Cardiac muscle cell (in vitro differentiated cells and primary cell): ENCODE measurements around the gene PROSER2. TPM values are rescaled to one million over a fixed set of nuclear protein-coding genes. Genes with fewer than 3 reads are reported as not detected.

Source experiments
- DNase-seq, 2 donors: peaks; one replicate each; pipeline versions ENCODE4 v3.0.0 to v3.0.0-alpha.2; 2010 to 2017; ENCODE audit warnings: low read depth in 1 of 2, low spot score in 1 of 2
- H3K27ac ChIP-seq: fragments of 200-600 bp; sonication (generic); 2 replicates; pipeline ENCODE4 v1.5.1; 2016
- H3K27me3 ChIP-seq: fragments of 200-600 bp; sonication (generic); 2 replicates; pipeline ENCODE4 v1.6.0; 2016; ENCODE audit warnings: control low read depth
- H3K36me3 ChIP-seq: fragments of 200-600 bp; sonication (generic); 2 replicates; pipeline ENCODE4 v1.5.1; 2016; ENCODE audit warnings: control low read depth
- H3K4me1 ChIP-seq: fragments of 200-600 bp; sonication (generic); 2 replicates; pipeline ENCODE4 v1.8.1; 2017; ENCODE audit warnings: low read depth, mild to moderate bottlenecking, mixed run types
- H3K4me3 ChIP-seq: fragments of 200-600 bp; sonication (generic); 2 replicates; pipeline ENCODE4 v1.5.1; 2016; ENCODE audit warnings: mild to moderate bottlenecking
- H3K9me3 ChIP-seq: fragments of 200-600 bp; sonication (generic); 2 replicates; pipeline ENCODE4 v1.5.1; 2017; ENCODE audit warnings: low read depth, mild to moderate bottlenecking, control low read depth
- polyA plus RNA-seq: library from polyadenylated mRNA; unstranded; fragments of >200 nt; fragmentation: Nextera tagmentation; extraction: Ambion mirVana; gene quantifications from 2 replicates; pipeline ENCODE4 v1.2.1, GENCODE V29; 2016
- total RNA-seq: library from RNA; depleted of rRNA; stranded (reverse); fragments of >200 nt; gene quantifications from 2 replicates; pipeline ENCODE4 v1.2.3, GENCODE V29; 2016
- TF ChIP-seq, protein P1 (sequence below): IDR thresholded peaks from 2 replicates; pipeline ENCODE4 v1.5.1; 2012; ENCODE audit warnings: low read depth, mild to moderate bottlenecking, low read length

Gene PROSER2
- total and polyA plus RNA-seq, 2 experiments from 2014 or later, result 11.4 to 20.7 TPM

DNA sequence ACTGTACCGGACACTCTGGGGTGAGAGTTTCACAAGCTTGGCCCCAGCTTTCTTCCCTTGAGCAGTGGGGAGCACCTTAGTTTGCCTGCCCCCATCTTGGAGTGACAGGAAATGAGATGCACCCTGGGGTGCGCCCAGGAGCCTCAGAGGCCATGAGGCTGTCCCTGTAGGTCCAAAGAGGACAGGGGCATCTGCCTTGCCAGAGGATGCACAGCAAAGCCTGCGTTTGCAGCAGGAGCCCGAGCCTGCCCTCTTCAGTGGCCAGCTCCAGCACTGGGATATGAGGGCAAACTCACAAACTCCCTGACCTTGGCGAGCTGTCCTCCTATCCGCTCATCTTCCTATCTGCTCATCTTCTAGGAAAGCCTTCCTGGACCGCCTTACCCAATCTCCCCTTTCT is 79.5 kb downstream of the PROSER2 start:
- Histone ChIP-seq H3K36me3 (no peaks in the 10 kb centered on the region), H3K4me3 (no peak overlapping the region), H3K4me1 (peaks cover 22% of the 10 kb centered on the region), H3K27ac (no peak overlapping the region), H3K27me3 (no peaks in the 10 kb centered on the region), H3K9me3 (no peaks in the 10 kb centered on the region)
- TF ChIP-seq, protein P1, sequence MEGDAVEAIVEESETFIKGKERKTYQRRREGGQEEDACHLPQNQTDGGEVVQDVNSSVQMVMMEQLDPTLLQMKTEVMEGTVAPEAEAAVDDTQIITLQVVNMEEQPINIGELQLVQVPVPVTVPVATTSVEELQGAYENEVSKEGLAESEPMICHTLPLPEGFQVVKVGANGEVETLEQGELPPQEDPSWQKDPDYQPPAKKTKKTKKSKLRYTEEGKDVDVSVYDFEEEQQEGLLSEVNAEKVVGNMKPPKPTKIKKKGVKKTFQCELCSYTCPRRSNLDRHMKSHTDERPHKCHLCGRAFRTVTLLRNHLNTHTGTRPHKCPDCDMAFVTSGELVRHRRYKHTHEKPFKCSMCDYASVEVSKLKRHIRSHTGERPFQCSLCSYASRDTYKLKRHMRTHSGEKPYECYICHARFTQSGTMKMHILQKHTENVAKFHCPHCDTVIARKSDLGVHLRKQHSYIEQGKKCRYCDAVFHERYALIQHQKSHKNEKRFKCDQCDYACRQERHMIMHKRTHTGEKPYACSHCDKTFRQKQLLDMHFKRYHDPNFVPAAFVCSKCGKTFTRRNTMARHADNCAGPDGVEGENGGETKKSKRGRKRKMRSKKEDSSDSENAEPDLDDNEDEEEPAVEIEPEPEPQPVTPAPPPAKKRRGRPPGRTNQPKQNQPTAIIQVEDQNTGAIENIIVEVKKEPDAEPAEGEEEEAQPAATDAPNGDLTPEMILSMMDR, result no peak
- DNase-seq, result no peak

DNA sequence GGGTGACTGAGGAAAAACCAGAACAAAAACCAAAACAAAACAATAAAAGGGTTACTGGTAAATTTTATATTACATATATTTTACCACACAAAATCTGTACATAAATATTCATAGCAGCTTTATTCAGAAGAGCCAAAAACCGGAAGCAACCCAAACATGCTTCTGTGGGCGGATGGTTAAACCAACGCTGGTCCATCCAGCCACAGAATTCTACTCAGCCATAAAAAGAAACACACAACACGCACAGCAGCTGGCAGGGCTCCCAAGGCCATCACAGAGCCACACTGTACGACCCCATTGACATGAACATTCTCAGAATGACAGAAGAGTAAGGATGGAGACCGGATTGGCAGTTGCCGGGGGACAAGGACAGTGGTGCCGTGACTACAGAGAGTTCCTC is 83.6 kb downstream of the PROSER2 start:
- Histone ChIP-seq H3K4me3 (no peak overlapping the region), H3K27ac (no peak overlapping the region), H3K4me1 (peaks cover 5% of the 10 kb centered on the region), H3K9me3 (no peaks in the 10 kb centered on the region), H3K36me3 (no peaks in the 10 kb centered on the region), H3K27me3 (no peaks in the 10 kb centered on the region)
- no peak for DNase-seq
- TF ChIP-seq, protein P1, result no peak

DNA sequence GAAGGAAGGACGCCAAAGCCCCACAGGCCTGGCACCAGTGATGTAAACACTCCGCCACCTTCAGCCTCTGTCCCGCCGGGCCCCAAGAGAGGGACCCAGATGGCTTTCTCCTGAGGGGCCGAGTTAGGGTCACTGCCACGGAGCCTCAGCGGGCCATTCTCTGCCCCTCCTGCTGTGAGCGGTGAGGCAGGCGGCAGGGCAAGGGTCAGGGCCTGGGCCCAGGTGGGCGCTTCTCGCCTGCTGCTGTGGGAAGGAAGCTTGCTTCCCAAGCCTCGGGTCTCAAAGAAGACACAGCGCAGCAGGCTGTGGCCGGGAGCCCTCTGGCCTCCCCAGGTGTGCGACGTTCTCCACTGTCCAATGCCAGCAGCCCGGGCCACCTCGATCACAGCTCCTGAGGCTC is 84.8 kb downstream of the PROSER2 start:
- TF ChIP-seq, protein P1, result no peak
- no peaks in the 10 kb centered on the region for H3K9me3 ChIP-seq
- H3K27me3 ChIP-seq, result no peaks in the 10 kb centered on the region
- no peaks in the 10 kb centered on the region for H3K36me3 ChIP-seq
- DNase-seq, result no peak
- no peaks in the 10 kb centered on the region for H3K4me1 ChIP-seq
- H3K27ac ChIP-seq, result no peak overlapping the region
- no peak overlapping the region for H3K4me3 ChIP-seq

DNA sequence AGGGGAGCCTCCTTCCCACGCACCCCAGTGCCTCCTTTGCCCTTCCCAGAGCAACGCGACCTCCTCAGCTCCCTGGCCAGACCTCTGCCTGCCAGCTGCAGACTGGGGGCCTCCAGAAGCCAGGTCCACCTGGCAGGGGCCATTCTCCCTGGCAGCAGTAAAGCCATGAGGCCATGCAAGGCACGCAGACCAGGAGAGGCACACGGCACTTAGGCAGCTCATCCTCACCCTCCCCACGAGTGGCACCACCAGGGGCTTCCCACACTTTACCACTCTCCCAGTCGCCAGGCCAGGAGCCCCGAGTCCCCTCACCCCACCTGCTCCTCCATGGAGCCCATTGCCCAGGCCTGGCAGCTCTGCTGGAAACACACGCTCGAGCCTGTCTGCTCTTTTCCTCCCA is 85.4 kb downstream of the PROSER2 start:
- Histone ChIP-seq H3K27ac (no peak overlapping the region), H3K27me3 (no peaks in the 10 kb centered on the region), H3K4me3 (no peak overlapping the region), H3K36me3 (no peaks in the 10 kb centered on the region), H3K9me3 (no peaks in the 10 kb centered on the region), H3K4me1 (no peaks in the 10 kb centered on the region)
- TF ChIP-seq, protein P1, result no peak
- DNase-seq, result no peak

DNA sequence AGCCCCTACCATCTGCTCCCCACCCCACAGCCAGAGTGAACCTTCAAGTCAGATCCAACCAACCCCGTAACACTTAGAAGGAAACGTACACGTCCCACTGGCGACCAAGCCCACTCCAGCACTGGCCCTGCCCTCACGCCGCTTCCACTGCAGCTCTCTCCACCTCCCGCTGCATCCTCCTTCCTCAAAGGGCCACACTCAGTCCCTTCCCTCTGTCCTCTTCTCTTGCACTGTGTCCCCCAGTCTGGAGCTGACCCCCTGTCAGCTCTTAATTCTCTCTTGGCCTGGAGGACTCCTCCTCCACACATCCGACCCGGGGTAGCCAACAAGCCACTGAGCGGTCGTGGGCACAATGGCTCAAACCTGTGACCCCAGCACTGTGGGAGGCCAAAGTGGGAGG is 85.8 kb downstream of the PROSER2 start:
- Histone ChIP-seq H3K4me1 (no peaks in the 10 kb centered on the region), H3K4me3 (no peak overlapping the region), H3K27me3 (no peaks in the 10 kb centered on the region), H3K36me3 (no peaks in the 10 kb centered on the region), H3K9me3 (no peaks in the 10 kb centered on the region), H3K27ac (no peak overlapping the region)
- no peak for DNase-seq
- TF ChIP-seq, protein P1, result no peak

DNA sequence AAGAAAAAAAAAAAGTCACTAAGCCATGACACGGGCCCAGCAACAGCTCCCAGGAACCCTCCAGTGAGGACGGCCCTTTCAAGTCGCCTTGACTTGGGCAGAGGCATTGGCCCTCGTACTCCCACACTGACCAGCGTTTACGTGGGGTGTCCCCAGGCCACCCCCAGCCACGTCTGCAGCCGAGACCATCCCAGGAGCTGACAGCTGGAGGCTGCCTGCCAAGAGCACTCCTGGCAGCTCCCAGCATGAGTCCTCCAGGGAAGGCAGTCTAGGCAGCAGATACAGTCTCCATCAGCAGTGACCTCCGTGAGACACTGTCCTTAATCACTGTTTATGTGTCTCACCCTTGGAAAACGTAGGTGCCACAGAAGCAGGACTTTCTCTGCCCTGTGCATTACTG is 86.5 kb downstream of the PROSER2 start:
- Histone ChIP-seq H3K27ac (no peak overlapping the region), H3K4me1 (no peaks in the 10 kb centered on the region), H3K4me3 (no peak overlapping the region), H3K9me3 (no peaks in the 10 kb centered on the region), H3K36me3 (no peaks in the 10 kb centered on the region), H3K27me3 (no peaks in the 10 kb centered on the region)
- DNase-seq, result no peak
- TF ChIP-seq, protein P1, result no peak
